ENCODE data around the gene JAK2. TPM values are rescaled to one million over a fixed set of nuclear protein-coding genes. Genes with fewer than 3 reads are reported as not detected.

Gene JAK2
- total and polyA plus RNA-seq, 12 donors = 2.3 to 95.6 (median 32.9) TPM

DNA sequence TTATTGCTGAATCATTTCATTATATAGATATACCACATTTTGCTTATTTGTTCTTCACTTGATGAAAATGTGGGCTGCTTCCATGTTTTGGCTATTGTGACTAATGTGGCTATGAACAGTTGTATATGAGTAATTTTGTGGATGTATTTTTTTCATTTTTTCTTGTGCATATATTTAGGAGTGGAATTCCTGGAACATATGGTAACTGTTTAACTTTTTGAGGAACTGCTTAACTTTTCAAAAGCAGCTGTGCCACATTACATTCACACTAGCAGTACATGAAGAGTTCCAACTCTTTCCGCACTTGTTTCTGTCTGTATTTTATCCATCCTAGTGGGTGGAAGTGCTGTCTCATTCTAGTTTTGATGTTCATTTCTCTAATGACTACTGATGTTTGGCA, 67.8 kb downstream of the JAK2 start:
- peaks cover 0 to 87% (median 12%) of the 10 kb centered on the region in 9 donors for H3K36me3 ChIP-seq
- peaks cover 0 to 3% (median 0%) of the 10 kb centered on the region in 9 donors for H3K4me1 ChIP-seq
- no peaks in the 10 kb centered on the region for H3K27me3 ChIP-seq
- no peaks in the 10 kb centered on the region for H3K9me3 ChIP-seq
- WGBS, 2 donors = 96 to 97% methylated on average over 1 of the region's 1 CpG
- TF ChIP-seq, protein P1, sequence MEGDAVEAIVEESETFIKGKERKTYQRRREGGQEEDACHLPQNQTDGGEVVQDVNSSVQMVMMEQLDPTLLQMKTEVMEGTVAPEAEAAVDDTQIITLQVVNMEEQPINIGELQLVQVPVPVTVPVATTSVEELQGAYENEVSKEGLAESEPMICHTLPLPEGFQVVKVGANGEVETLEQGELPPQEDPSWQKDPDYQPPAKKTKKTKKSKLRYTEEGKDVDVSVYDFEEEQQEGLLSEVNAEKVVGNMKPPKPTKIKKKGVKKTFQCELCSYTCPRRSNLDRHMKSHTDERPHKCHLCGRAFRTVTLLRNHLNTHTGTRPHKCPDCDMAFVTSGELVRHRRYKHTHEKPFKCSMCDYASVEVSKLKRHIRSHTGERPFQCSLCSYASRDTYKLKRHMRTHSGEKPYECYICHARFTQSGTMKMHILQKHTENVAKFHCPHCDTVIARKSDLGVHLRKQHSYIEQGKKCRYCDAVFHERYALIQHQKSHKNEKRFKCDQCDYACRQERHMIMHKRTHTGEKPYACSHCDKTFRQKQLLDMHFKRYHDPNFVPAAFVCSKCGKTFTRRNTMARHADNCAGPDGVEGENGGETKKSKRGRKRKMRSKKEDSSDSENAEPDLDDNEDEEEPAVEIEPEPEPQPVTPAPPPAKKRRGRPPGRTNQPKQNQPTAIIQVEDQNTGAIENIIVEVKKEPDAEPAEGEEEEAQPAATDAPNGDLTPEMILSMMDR (IDR thresholded peaks at IDR 0.05) = no peak
- DNase-seq = no peak
- H3K27ac ChIP-seq = no peak overlapping the region
- H3K4me3 ChIP-seq = no peak overlapping the region
- no peak for ATAC-seq
- intact Hi-C loops (cut with DNase I) = no loop called here

DNA sequence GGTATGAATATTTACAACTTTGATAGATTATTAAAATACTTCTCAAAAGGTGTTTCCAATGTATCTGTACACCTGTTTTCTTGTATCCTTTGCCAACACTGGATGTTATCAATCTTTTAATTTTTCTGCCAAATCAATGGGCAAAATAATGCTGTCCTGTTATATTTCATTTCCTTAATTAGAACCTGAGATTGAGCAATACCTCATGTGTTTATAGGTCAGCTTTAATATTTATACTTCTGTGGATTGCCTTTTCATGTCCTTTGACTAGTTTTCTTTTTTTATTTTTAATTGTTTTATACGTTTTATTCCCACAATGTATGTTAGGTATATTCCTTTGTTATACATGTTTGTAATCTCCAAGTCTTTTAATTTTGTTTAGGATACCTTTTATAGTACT, 77.6 kb downstream of the JAK2 start:
- Histone ChIP-seq H3K27ac (no peak overlapping the region), H3K4me3 (no peak overlapping the region), H3K36me3 (peaks cover 0 to 72% (median 11%) of the 10 kb centered on the region in 9 donors), H3K9me3 (no peaks in the 10 kb centered on the region), H3K4me1 (peaks cover 0 to 18% (median 0%) of the 10 kb centered on the region in 9 donors), H3K27me3 (no peaks in the 10 kb centered on the region)
- intact Hi-C loops (cut with DNase I) = no loop called here
- TF ChIP-seq, protein P1 (IDR thresholded peaks at IDR 0.05) = no peak
- no peak for ATAC-seq
- 61 to 70% methylated on average over 1 of the region's 1 CpG for WGBS, 2 donors
- no peak for DNase-seq

DNA sequence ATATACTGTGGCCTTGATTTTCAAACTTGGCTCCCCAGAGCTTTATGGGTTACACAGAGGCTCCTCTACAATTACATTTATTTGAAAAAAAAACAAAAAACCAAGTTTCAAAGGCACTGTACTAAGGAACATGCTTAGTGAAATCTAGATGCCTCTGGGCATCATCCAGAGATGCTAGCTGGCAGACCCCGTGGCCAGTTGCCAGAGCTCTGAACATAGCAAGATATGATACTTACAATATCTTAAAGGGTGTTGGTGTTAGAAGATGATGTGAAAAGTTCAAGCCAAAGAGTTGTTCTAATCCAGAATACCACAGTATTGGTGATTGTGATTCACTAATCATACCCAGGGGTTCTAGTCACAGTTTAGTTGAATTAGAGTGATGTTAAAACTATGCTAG, 87.8 kb downstream of the JAK2 start:
- Histone ChIP-seq H3K4me3 (no peak overlapping the region), H3K27me3 (no peaks in the 10 kb centered on the region), H3K27ac (no peak overlapping the region), H3K36me3 (peaks cover 0 to 100% (median 42%) of the 10 kb centered on the region in 9 donors), H3K4me1 (peaks cover 0 to 6% (median 0%) of the 10 kb centered on the region in 9 donors), H3K9me3 (no peaks in the 10 kb centered on the region)
- ATAC-seq = no peak
- TF ChIP-seq, protein P1 (IDR thresholded peaks at IDR 0.05) = no peak
- peak in 1 of 2 donors; percentile 15 for DNase-seq
- intact Hi-C loops (cut with DNase I) = loop anchor here in 1 of 10 donors (10.0 kb wide), 1 partner anchor 88 kb away; the partner anchor contains the start of gene JAK2
- WGBS, 2 donors = 57 to 66% methylated on average over 1 of the region's 1 CpG

DNA sequence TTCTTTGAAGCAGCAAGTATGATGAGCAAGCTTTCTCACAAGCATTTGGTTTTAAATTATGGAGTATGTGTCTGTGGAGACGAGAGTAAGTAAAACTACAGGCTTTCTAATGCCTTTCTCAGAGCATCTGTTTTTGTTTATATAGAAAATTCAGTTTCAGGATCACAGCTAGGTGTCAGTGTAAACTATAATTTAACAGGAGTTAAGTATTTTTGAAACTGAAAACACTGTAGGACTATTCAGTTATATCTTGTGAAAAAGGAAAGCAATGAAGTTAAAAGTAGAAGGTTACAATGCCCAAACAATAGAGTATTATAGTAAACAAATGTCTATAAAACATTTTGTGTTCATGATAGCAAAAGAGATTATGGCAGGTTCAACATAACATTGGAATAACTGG, 88.6 kb downstream of the JAK2 start:
- Histone ChIP-seq H3K4me3 (no peak overlapping the region), H3K27me3 (no peaks in the 10 kb centered on the region), H3K27ac (no peak overlapping the region), H3K9me3 (no peaks in the 10 kb centered on the region), H3K36me3 (peaks cover 0 to 100% (median 39%) of the 10 kb centered on the region in 9 donors), H3K4me1 (peaks cover 0 to 6% (median 0%) of the 10 kb centered on the region in 9 donors)
- DNase-seq (no peak), ATAC-seq (no peak)
- 86 to 92% methylated on average over 1 of the region's 1 CpG for WGBS, 2 donors
- TF ChIP-seq, protein P1 (IDR thresholded peaks at IDR 0.05) = no peak
- intact Hi-C loops (cut with DNase I) = loop anchor here in 1 of 10 donors (10.0 kb wide), 1 partner anchor 89 kb away; the partner anchor contains the start of gene JAK2

Data from heart right ventricle (tissue), 16 donors.